Measurements from ENCODE around the gene LORICRIN.

DNA sequence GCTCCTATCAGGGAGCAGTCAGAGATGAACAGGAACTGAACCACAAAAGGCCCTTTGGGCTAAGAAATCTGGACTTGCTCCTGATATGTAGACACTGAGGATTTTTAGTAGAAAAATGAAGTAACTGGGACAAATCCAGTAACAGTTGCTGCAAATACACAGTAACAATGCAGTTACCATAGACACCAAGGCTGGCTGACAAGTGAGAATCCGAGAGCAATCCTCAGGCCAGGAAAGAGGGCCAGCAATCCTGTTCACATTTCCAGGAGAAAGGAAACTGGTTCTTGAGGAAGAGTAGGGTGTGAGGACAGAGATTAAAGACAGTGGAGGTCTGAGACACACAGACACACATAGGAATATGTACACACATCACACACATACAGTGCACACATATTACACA lies 9.3 kb upstream of the LORICRIN start:
- TF ChIP-seq, protein P1, sequence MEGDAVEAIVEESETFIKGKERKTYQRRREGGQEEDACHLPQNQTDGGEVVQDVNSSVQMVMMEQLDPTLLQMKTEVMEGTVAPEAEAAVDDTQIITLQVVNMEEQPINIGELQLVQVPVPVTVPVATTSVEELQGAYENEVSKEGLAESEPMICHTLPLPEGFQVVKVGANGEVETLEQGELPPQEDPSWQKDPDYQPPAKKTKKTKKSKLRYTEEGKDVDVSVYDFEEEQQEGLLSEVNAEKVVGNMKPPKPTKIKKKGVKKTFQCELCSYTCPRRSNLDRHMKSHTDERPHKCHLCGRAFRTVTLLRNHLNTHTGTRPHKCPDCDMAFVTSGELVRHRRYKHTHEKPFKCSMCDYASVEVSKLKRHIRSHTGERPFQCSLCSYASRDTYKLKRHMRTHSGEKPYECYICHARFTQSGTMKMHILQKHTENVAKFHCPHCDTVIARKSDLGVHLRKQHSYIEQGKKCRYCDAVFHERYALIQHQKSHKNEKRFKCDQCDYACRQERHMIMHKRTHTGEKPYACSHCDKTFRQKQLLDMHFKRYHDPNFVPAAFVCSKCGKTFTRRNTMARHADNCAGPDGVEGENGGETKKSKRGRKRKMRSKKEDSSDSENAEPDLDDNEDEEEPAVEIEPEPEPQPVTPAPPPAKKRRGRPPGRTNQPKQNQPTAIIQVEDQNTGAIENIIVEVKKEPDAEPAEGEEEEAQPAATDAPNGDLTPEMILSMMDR (optimal IDR thresholded peaks at IDR 0.05 in 1 of 3, IDR thresholded peaks at IDR 0.05 in 1 of 3, conservative IDR thresholded peaks at IDR 0.05 in 1 of 3; ENCODE audit: extremely low read depth in 1 of 3, insufficient read depth in 2 of 3, low read length in 3 of 3), result no peak
- TF ChIP-seq EZH2 (IDR thresholded peaks at IDR 0.05; ENCODE audit: low read length), result no peak
